Testis (tissue), 3 donors: Measurements from ENCODE around the gene NCKAP5. TPM values are rescaled to one million over a fixed set of nuclear protein-coding genes. Genes with fewer than 3 reads are reported as not detected.

Experiments used
- DNase-seq: peaks from one replicate; pipeline ENCODE4 v3.0.0-alpha.2; 2019
- H3K27ac ChIP-seq, 2 donors: fragments of 200-600 bp; sonication (generic); one replicate each; pipeline ENCODE4 v1.5.1; 2019
- H3K27me3 ChIP-seq: fragments of 200-600 bp; sonication (generic); one replicate; pipeline ENCODE4 v1.5.1; 2019
- H3K36me3 ChIP-seq: fragments of 200-600 bp; sonication (generic); one replicate; pipeline ENCODE4 v1.5.1; 2017; ENCODE audit warnings: low read depth; ENCODE audit errors: missing control alignments
- H3K4me1 ChIP-seq: fragments of 200-600 bp; sonication (generic); one replicate; pipeline ENCODE4 v1.5.1; 2019
- H3K4me3 ChIP-seq, 2 donors: fragments of 200-600 bp; sonication (generic); one replicate each; pipeline ENCODE4 v1.5.1; 2017 to 2019
- H3K9me3 ChIP-seq: fragments of 200-600 bp; sonication (generic); one replicate; pipeline ENCODE4 v1.5.1; 2017
- CTCF ChIP-seq, 3 experiments: fragments of 450-650 bp in 2 of 3; fragments of 200-600 bp in 1 of 3; sonication (generic) in 1 of 3; IDR thresholded peaks; one replicate each; pipeline ENCODE4 v1.5.1; 2016 to 2019; ENCODE audit warnings: antibody characterized with exemption in 3 of 3, mild to moderate bottlenecking in 2 of 3, moderate library complexity in 1 of 3
- POLR2A ChIP-seq: fragments of 450-650 bp; IDR thresholded peaks from one replicate; pipeline ENCODE4 v1.6.1; 2017; ENCODE audit warnings: antibody characterized with exemption, mild to moderate bottlenecking, moderate library complexity
- WGBS, 2 donors: methylation state at CpG; one replicate each; pipeline ENCODE4 v1.1.5; 2018; 5-methylcytosine and 5-hydroxymethylcytosine counted together
- intact Hi-C: fragments of 100-400 bp; cut with DNase I; formaldehyde crosslinking; loops from one replicate; pipeline ENCODE4 v1.15.1; 2023; ENCODE audit warnings: low total_unique reads
- polyA plus RNA-seq: library from polyadenylated mRNA; stranded (reverse); fragments of 350-450 nt; fragmentation: Illumina TruSeq; extraction: RNeasy Lipid Tissue Mini Kit (QIAGEN cat#74804); gene quantifications from one replicate; pipeline ENCODE4 v1.2.3, GENCODE V29; 2014; ENCODE audit warnings: low read depth, low replicate concordance; ENCODE audit not compliant: insufficient read depth
- total RNA-seq, 2 donors: library from RNA; depleted of rRNA; stranded (reverse); fragments of >200 nt; gene quantifications; one replicate each; pipeline ENCODE4 v1.2.3, GENCODE V29; 2016

The NCKAP5 gene
- total and polyA plus RNA-seq, 3 donors from 2014 or later, result 3.0 to 7.6 (median 6.3) TPM

DNA sequence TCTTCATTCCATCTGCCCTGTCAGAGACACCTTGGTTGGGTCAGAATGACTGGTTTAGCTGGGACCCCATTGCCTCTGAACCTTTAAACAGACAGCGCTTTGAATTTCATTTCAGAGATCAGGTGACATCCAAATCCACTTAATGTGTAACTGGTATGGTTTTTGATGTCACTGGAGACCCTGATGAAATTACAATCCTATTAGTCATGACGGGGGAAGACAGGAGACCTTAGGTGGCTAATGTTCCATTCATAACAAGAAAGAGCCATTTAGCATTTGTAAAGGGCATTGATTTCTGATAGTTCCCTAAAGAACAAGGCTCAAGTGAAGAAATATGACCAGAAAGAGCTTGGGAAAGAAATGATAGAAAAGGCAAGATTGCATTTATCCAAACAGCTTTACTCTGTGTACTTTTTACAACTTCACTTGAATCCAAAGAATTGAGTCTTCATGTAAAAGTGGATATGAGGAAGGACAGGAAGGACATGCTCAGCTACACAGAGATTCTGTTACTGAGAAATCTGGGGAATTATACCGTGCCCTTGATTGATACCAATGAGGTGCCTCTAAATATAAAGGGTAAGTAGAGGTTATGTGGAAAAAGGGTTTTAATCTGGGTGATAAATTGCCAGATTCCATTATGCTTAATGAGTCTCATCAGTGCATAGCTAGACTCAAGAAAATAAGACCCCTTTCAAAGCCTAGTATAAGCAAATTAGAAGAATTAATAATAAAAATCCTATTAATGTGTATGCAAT lies 198.2 kb downstream of the NCKAP5 start:
- intact Hi-C loops, result no loop called here
- H3K4me1 ChIP-seq, result no peaks in the 10 kb centered on the region
- no peaks in the 10 kb centered on the region for H3K27me3 ChIP-seq
- no peak overlapping the region for H3K27ac ChIP-seq
- 86 to 91% methylated on average over 3 of the region's 3 CpGs for WGBS, 2 donors
- H3K9me3 ChIP-seq, result no peaks in the 10 kb centered on the region
- H3K4me3 ChIP-seq, result no peak overlapping the region
- H3K36me3 ChIP-seq, result no peaks in the 10 kb centered on the region
- DNase-seq, result no peak
- TF ChIP-seq POLR2A (no peak), CTCF (IDR thresholded peaks at IDR 0.05) (no peak)

DNA sequence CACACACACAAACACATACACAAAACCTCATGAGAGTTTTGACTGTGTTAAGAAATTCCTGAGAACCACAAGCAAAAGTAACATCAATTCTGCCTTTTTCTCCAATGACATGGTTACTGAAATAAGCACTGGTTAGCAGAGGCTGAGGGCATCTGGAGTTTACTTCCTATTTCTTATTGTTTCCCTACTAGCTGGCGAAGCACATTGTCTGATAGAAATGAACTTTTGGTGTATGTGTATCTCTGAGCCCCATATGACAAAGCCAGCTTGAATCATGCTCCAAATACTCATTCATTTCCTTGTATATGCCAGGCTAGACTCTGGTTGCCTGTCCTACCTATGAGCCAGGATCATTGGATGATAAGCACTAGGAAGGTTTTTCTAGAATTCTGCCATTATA lies 203.1 kb downstream of the NCKAP5 start:
- no peaks in the 10 kb centered on the region for H3K36me3 ChIP-seq
- 89 to 90% methylated on average over 1 of the region's 1 CpG for WGBS, 2 donors
- no peaks in the 10 kb centered on the region for H3K27me3 ChIP-seq
- no peak overlapping the region for H3K27ac ChIP-seq
- intact Hi-C loops, result no loop called here
- no peaks in the 10 kb centered on the region for H3K9me3 ChIP-seq
- no peak for DNase-seq
- no peak for TF ChIP-seq POLR2A
- no peak for TF ChIP-seq CTCF (IDR thresholded peaks at IDR 0.05)
- no peak overlapping the region for H3K4me3 ChIP-seq
- H3K4me1 ChIP-seq, result peaks cover 4% of the 10 kb centered on the region

DNA sequence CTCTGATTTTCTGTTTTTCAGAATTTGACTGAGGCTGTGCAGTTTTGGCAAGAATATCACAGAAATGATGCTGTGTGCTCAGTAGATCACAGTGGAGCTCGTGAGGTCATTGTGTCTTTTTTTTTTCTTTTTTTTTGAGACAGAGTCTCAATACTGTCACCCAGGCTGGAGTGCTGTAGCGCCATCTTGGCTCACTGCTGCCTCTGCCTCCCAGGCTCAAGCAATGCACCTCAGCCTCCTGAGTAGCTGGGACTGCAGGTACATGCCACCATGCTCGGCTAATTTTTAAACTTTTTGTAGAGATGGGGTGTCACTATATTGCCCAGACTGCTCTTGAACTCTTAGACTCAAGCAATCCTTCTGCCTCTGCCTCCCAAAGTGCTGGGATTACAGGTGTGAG lies 203.6 kb downstream of the NCKAP5 start:
- 78 to 83% methylated on average over 3 of the region's 3 CpGs for WGBS, 2 donors
- peaks cover 4% of the 10 kb centered on the region for H3K4me1 ChIP-seq
- no peak overlapping the region for H3K4me3 ChIP-seq
- H3K9me3 ChIP-seq, result no peaks in the 10 kb centered on the region
- no peaks in the 10 kb centered on the region for H3K27me3 ChIP-seq
- intact Hi-C loops, result no loop called here
- H3K27ac ChIP-seq, result no peak overlapping the region
- no peaks in the 10 kb centered on the region for H3K36me3 ChIP-seq
- no peak for DNase-seq
- TF ChIP-seq POLR2A (no peak), CTCF (IDR thresholded peaks at IDR 0.05) (no peak)

- Histone ChIP-seq H3K27me3 (no peaks in the 10 kb centered on the region), H3K9me3 (no peaks in the 10 kb centered on the region), H3K4me3 (no peak overlapping the region), H3K36me3 (no peaks in the 10 kb centered on the region), H3K4me1 (peaks cover 4% of the 10 kb centered on the region), H3K27ac (no peak overlapping the region)
- DNase-seq, result no peak
- 96 to 98% methylated on average over 1 of the region's 1 CpG for WGBS, 2 donors
- TF ChIP-seq POLR2A, result no peak
- no peak for TF ChIP-seq CTCF (IDR thresholded peaks at IDR 0.05)
- intact Hi-C loops, result no loop called here
These were observed 204.4 kb downstream of the NCKAP5 start for GRCh38 chr2:133363884-133364283.

GRCh38 chr2:133362061-133362476 lies 206.2 kb downstream of the NCKAP5 start:
- no peak overlapping the region for H3K4me3 ChIP-seq
- H3K27me3 ChIP-seq, result no peaks in the 10 kb centered on the region
- WGBS, 2 donors, result 26 to 42% methylated on average over 4 of the region's 4 CpGs
- DNase-seq, result peak; percentile 37
- H3K9me3 ChIP-seq, result no peaks in the 10 kb centered on the region
- intact Hi-C loops, result no loop called here
- H3K4me1 ChIP-seq, result peaks cover 9% of the 10 kb centered on the region
- H3K27ac ChIP-seq, result peak overlapping the region in 1 of 2 donors; percentile 60
- no peaks in the 10 kb centered on the region for H3K36me3 ChIP-seq
- no peak for TF ChIP-seq CTCF (IDR thresholded peaks at IDR 0.05)
- no peak for TF ChIP-seq POLR2A
